Esophagus muscularis mucosa (tissue), 3 donors: Measurements from ENCODE around the gene PRSS1.

Experiments
- POLR2A ChIP-seq: fragments of 450-650 bp; IDR thresholded peaks from one replicate; pipeline ENCODE4 v1.6.1; 2017; ENCODE audit warnings: antibody characterized with exemption, moderate library complexity, mild to moderate bottlenecking, low read depth
- POLR2AphosphoS5 ChIP-seq, 2 donors: sonication (generic); formaldehyde crosslinking; IDR thresholded peaks; one replicate each; pipeline ENCODE4 v1.6.1; 2017; ENCODE audit warnings: antibody characterized with exemption in 2 of 2
- TF ChIP-seq, protein P1 (sequence below), 3 experiments: fragments of 200-600 bp in 2 of 3; fragments of 450-650 bp in 1 of 3; sonication (generic) in 2 of 3; IDR thresholded peaks; one replicate each; pipeline ENCODE4 v1.5.1; 2017 to 2019; ENCODE audit warnings: antibody characterized with exemption in 3 of 3, mild to moderate bottlenecking in 2 of 3, moderate library complexity in 1 of 3

DNA sequence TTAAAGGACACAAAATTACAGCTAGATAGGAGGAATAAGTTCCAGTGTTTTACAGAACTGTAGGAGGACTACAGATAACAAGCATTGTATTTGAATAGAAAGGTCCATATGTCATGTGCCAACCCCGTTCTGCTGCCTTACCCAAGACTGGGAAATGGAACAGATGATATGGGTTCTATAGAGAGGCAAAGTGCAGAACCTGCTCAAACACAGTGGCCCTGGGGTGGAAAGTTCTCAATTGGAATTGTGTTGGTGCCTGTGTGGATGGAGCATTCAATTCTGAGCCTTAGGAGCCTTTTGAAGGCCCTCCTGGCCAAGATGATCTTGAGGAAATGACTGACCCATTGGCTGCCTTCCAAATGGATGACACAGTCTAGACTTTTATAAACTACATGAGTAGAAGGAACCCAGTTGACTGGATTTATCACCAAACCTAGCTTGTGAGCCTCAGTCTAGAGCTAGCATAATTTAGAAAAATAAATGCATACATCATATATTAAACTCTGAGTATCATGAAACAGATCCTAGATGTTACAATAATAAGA lies 4.1 kb upstream of the PRSS1 start:
- TF ChIP-seq, protein P1, sequence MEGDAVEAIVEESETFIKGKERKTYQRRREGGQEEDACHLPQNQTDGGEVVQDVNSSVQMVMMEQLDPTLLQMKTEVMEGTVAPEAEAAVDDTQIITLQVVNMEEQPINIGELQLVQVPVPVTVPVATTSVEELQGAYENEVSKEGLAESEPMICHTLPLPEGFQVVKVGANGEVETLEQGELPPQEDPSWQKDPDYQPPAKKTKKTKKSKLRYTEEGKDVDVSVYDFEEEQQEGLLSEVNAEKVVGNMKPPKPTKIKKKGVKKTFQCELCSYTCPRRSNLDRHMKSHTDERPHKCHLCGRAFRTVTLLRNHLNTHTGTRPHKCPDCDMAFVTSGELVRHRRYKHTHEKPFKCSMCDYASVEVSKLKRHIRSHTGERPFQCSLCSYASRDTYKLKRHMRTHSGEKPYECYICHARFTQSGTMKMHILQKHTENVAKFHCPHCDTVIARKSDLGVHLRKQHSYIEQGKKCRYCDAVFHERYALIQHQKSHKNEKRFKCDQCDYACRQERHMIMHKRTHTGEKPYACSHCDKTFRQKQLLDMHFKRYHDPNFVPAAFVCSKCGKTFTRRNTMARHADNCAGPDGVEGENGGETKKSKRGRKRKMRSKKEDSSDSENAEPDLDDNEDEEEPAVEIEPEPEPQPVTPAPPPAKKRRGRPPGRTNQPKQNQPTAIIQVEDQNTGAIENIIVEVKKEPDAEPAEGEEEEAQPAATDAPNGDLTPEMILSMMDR (IDR thresholded peaks at IDR 0.05), result no peak
- TF ChIP-seq POLR2AphosphoS5 (IDR thresholded peaks at IDR 0.05), result no peak
- no peak for TF ChIP-seq POLR2A
